H1 (cell line): Measurements from ENCODE around the gene PIGU. TPM values are rescaled to one million over a fixed set of nuclear protein-coding genes. Genes with fewer than 3 reads are reported as not detected.

Experiments
- CTCF ChIA-PET: fragments of 300-600 bp; sonication (Branson Sonifier 250); formaldehyde crosslinking; loops from one replicate; lab custom pipeline; 2021; ENCODE audit not compliant: partially characterized antibody; lab: Charles Lee
- POLR2A ChIA-PET: fragments of 300-600 bp; sonication (Branson Sonifier 250); formaldehyde crosslinking; loops from one replicate; lab custom pipeline; 2021; ENCODE audit warnings: inconsistent platforms; ENCODE audit not compliant: partially characterized antibody; lab: Charles Lee
- DNase-seq, 2 experiments: peaks; one replicate each; pipeline versions ENCODE4 v3.0.0 to v3.0.0-alpha.2; 2010 to 2022; ENCODE audit warnings: low spot score in 2 of 2, low read depth in 1 of 2, mixed read lengths in 1 of 2
- FAIRE-seq: peaks from 2 replicates; lab custom pipeline; 2011; peaks lifted over from hg19 to GRCh38; lab: Jason Lieb, UNC
- H2AFZ ChIP-seq: 2 replicates; pipeline ENCODE4 v1.8.1; 2012; ENCODE audit warnings: low read length, inconsistent platforms
- H2AK5ac ChIP-seq: 2 replicates; pipeline ENCODE4 v1.6.1; 2013; ENCODE audit warnings: low read depth, low read length
- H2BK120ac ChIP-seq: replicated peaks from 2 replicates; pipeline ENCODE3; 2013; ENCODE audit warnings: low read depth, low read length, inconsistent platforms
- H2BK12ac ChIP-seq: 2 replicates; pipeline ENCODE4 v1.6.1; 2013; ENCODE audit warnings: low read depth, low read length
- H2BK15ac ChIP-seq: 2 replicates; pipeline ENCODE4 v1.6.1; 2013; ENCODE audit warnings: low read length
- H2BK20ac ChIP-seq: 2 replicates; pipeline ENCODE4 v1.6.1; 2013; ENCODE audit warnings: low read length
- H2BK5ac ChIP-seq: 2 replicates; pipeline ENCODE4 v1.6.1; 2013; ENCODE audit warnings: low read depth, low read length
- H3K14ac ChIP-seq: 2 replicates; pipeline ENCODE4 v1.6.1; 2013; ENCODE audit warnings: inconsistent platforms; ENCODE audit not compliant: insufficient read length
- H3K18ac ChIP-seq: 2 replicates; pipeline ENCODE4 v1.6.1; 2013; ENCODE audit warnings: low read length; ENCODE audit errors: extremely low read depth
- H3K23ac ChIP-seq: 2 replicates; pipeline ENCODE4 v1.6.1; 2013; ENCODE audit warnings: inconsistent platforms; ENCODE audit not compliant: insufficient read length
- H3K23me2 ChIP-seq: 2 replicates; pipeline ENCODE4 v1.6.1; 2013; ENCODE audit warnings: low read depth, low read length
- H3K27ac ChIP-seq: 2 replicates; pipeline ENCODE4 v1.6.1; 2011; ENCODE audit warnings: low read depth, low read length, inconsistent platforms
- H3K27me3 ChIP-seq, 4 experiments: replicated peaks in 1 of 4; 1 replicate in 1 of 4; 2 replicates in 3 of 4; pipeline versions ENCODE4 v1.6.1 to v1.8.1; 2011 to 2013; ENCODE audit warnings: low read length in 3 of 4, mild to moderate bottlenecking in 3 of 4, inconsistent platforms in 2 of 4, mixed read lengths in 2 of 4, moderate library complexity in 1 of 4; ENCODE audit not compliant: control insufficient read depth in 3 of 4, insufficient read depth in 3 of 4; ENCODE audit errors: extremely low read depth in 1 of 4
- H3K36me3 ChIP-seq, 4 experiments: 2 replicates each; pipeline versions ENCODE4 v1.6.1 to v1.8.1; 2011 to 2013; ENCODE audit warnings: mild to moderate bottlenecking in 4 of 4, low read length in 3 of 4, moderate library complexity in 2 of 4, control low read depth in 1 of 4, inconsistent platforms in 1 of 4; ENCODE audit not compliant: insufficient read depth in 4 of 4, control insufficient read depth in 2 of 4
- H3K4ac ChIP-seq: replicated peaks from 2 replicates; pipeline ENCODE3; 2013; ENCODE audit warnings: low read length, low read depth, mixed read lengths, inconsistent platforms; ENCODE audit not compliant: insufficient read length
- H3K4me1 ChIP-seq, 4 experiments: replicated peaks in 1 of 4; 1 replicate in 1 of 4; 2 replicates in 3 of 4; pipeline versions ENCODE4 v1.6.1 to v1.8.1; 2011 to 2013; ENCODE audit warnings: low read length in 3 of 4, inconsistent platforms in 2 of 4, mixed read lengths in 1 of 4; ENCODE audit not compliant: insufficient read depth in 4 of 4, control insufficient read depth in 3 of 4
- H3K4me2 ChIP-seq, 2 experiments: 2 replicates each; pipeline versions ENCODE4 v1.6.1 to v1.8.1; 2011 to 2013; ENCODE audit warnings: low read depth in 2 of 2, low read length in 2 of 2, control low read depth in 1 of 2, inconsistent platforms in 1 of 2, mild to moderate bottlenecking in 1 of 2; ENCODE audit not compliant: insufficient read depth in 1 of 2
- H3K4me3 ChIP-seq, 4 experiments: fragments of 200-600, 300-600 bp in 1 of 4; sonication (generic), shearing (Covaris generic), sonication (Bioruptor Twin) in 1 of 4; 2 replicates each; pipeline versions ENCODE4 v1.5.1 to v1.8.1; 2011 to 2016; ENCODE audit warnings: low read length in 4 of 4, low read depth in 3 of 4, control low read depth in 2 of 4, inconsistent platforms in 2 of 4, mild to moderate bottlenecking in 2 of 4, mixed read lengths in 1 of 4, moderate library complexity in 1 of 4; ENCODE audit not compliant: insufficient read depth in 2 of 4; ENCODE audit errors: extremely low read depth in 1 of 4
- H3K56ac ChIP-seq: replicated peaks from 2 replicates; pipeline ENCODE3; 2013; ENCODE audit warnings: low read depth, mild to moderate bottlenecking, mixed read lengths, low read length, inconsistent platforms; ENCODE audit not compliant: insufficient read length
- H3K79me1 ChIP-seq: 2 replicates; pipeline ENCODE4 v1.6.1; 2013; ENCODE audit warnings: low read depth, low read length, control low read depth
- H3K79me2 ChIP-seq, 2 experiments: 2 replicates each; pipeline versions ENCODE4 v1.6.1 to v1.8.1; 2012 to 2013; ENCODE audit warnings: low read length in 2 of 2, mild to moderate bottlenecking in 2 of 2, inconsistent platforms in 1 of 2; ENCODE audit not compliant: insufficient read depth in 2 of 2, control insufficient read depth in 1 of 2
- H3K9ac ChIP-seq, 4 experiments: replicated peaks in 1 of 4; 1 replicate in 1 of 4; 2 replicates in 3 of 4; pipeline versions ENCODE4 v1.6.1 to v1.8.1; 2011 to 2013; ENCODE audit warnings: low read depth in 3 of 4, low read length in 3 of 4, control low read depth in 2 of 4, mild to moderate bottlenecking in 2 of 4, moderate library complexity in 2 of 4, inconsistent platforms in 1 of 4; ENCODE audit errors: extremely low read depth in 1 of 4
- H3K9me3 ChIP-seq, 2 experiments: 2 replicates each; pipeline versions ENCODE4 v1.6.1 to v1.8.1; 2012 to 2013; ENCODE audit warnings: mild to moderate bottlenecking in 2 of 2, moderate library complexity in 2 of 2, control low read depth in 1 of 2, inconsistent platforms in 1 of 2, low read depth in 1 of 2, low read length in 1 of 2, mixed read lengths in 1 of 2; ENCODE audit not compliant: insufficient read depth in 2 of 2
- H4K20me1 ChIP-seq, 2 experiments: replicated peaks in 1 of 2; 2 replicates each; pipeline versions ENCODE3 to v1.8.1; 2011 to 2013; ENCODE audit warnings: inconsistent platforms in 2 of 2, low read length in 2 of 2, mild to moderate bottlenecking in 1 of 2; ENCODE audit not compliant: insufficient read depth in 2 of 2, control insufficient read depth in 1 of 2
- H4K5ac ChIP-seq: 2 replicates; pipeline ENCODE4 v1.6.1; 2013; ENCODE audit warnings: low read length, low read depth, mixed read lengths, inconsistent platforms; ENCODE audit not compliant: insufficient read length
- H4K8ac ChIP-seq: 2 replicates; pipeline ENCODE4 v1.8.0; 2013; ENCODE audit warnings: mild to moderate bottlenecking, moderate library complexity, low read length, inconsistent platforms; ENCODE audit not compliant: insufficient read depth; ENCODE audit errors: extremely low read depth
- H4K91ac ChIP-seq: replicated peaks from 2 replicates; pipeline ENCODE3; 2013; ENCODE audit warnings: low read length, mixed read lengths, inconsistent platforms; ENCODE audit not compliant: insufficient read length
- ASH2L ChIP-seq: fragments of 200-600, 300-600 bp; sonication (generic); IDR thresholded peaks from one replicate; pipeline ENCODE4 v1.7.1; 2017; ENCODE audit warnings: low read length
- ATF2 ChIP-seq: IDR thresholded peaks from 2 replicates; pipeline ENCODE4 v1.6.1; 2012; ENCODE audit warnings: low read length, inconsistent platforms
- BRCA1 ChIP-seq: IDR thresholded peaks from 2 replicates; pipeline ENCODE4 v1.6.1; 2012; ENCODE audit warnings: low read depth, low read length, improper control_type of control experiment
- CTCF ChIP-seq, 3 experiments: IDR thresholded peaks; 1 replicate in 2 of 3; 2 replicates in 1 of 3; pipeline versions ENCODE4 v1.5.1 to v1.6.1; 2011; ENCODE audit warnings: low read length in 3 of 3, mild to moderate bottlenecking in 3 of 3, inconsistent platforms in 2 of 3, low read depth in 1 of 3, moderate library complexity in 1 of 3; ENCODE audit not compliant: insufficient read depth in 1 of 3; ENCODE audit errors: control extremely low read depth in 1 of 3
- JUN ChIP-seq: IDR thresholded peaks from 2 replicates; pipeline ENCODE4 v1.6.1; 2011; ENCODE audit warnings: low read depth, mild to moderate bottlenecking, improper control_type of control experiment, low read length
- MAX ChIP-seq: IDR thresholded peaks from 2 replicates; pipeline ENCODE4 v1.6.1; 2012; ENCODE audit warnings: inconsistent platforms
- SP1 ChIP-seq: IDR thresholded peaks from 2 replicates; pipeline ENCODE4 v1.6.1; 2011; ENCODE audit warnings: low read depth, low read length
- SP2 ChIP-seq: IDR thresholded peaks from 2 replicates; pipeline ENCODE4 v1.6.1; 2012; ENCODE audit warnings: mild to moderate bottlenecking, low read length, inconsistent platforms
- SP4 ChIP-seq: IDR thresholded peaks from 2 replicates; pipeline ENCODE4 v1.6.1; 2012; ENCODE audit warnings: low read length, inconsistent platforms
- WGBS, 2 experiments: shearing (Covaris generic) in 1 of 2; methylation state at CpG; one replicate each; pipeline versions ENCODE4 v1.1.6 to v1.1.7; 2013 to 2015; ENCODE audit warnings: low lambda C conversion rate in 2 of 2, mixed read lengths in 2 of 2, inconsistent platforms in 1 of 2, low coverage in 1 of 2, missing lambda C conversion rate in 1 of 2; ENCODE audit not compliant: insufficient replicate concordance in 2 of 2, insufficient coverage in 1 of 2, insufficient read length in 1 of 2; ENCODE audit errors: extremely low coverage in 1 of 2, missing lambda C conversion rate in 1 of 2; 5-methylcytosine and 5-hydroxymethylcytosine counted together
- polyA plus RNA-seq, 7 experiments: library from polyadenylated mRNA; depleted of rRNA in 3 of 7; stranded (reverse) in 5 of 7; unstranded in 2 of 7; fragments of >200 nt in 5 of 7; fragments of 200-250 nt in 2 of 7; gene quantifications; 1 replicate in 5 of 7; 2 replicates in 1 of 7; 4 replicates in 1 of 7; pipeline versions ENCODE4 v1.2.1 to v1.2.3, GENCODE V29; 2011 to 2013; ENCODE audit warnings: missing spikeins in 2 of 7, mixed read lengths in 2 of 7
- total RNA-seq: library from RNA; stranded (reverse); fragmentation: NEBNext Ultra II Directional; extraction: Animal tissue kit (Norgen Biotek cat#: 25700); gene quantifications from 2 replicates; pipeline ENCODE4 v1.2.1, GENCODE V29; 2021

PIGU gene
- total and polyA plus RNA-seq, 2 of the 8 experiments (the other 6 are each of a cell fraction or from before 2014, with no cell fraction given), result 28.3 to 117 TPM

- Histone ChIP-seq H3K4me2 (peak overlapping the region; percentile 77 to 81), H4K8ac (no peak overlapping the region; the same call in 1 of the 2 replicates), H3K23me2 (peaks cover 10% of the 10 kb centered on the region), H3K4ac (peak overlapping the region; percentile 21), H3K9ac (peak overlapping the region in 3 of 4 experiments; percentile 31 to 86 (median 77); a peak in 3 of 7 replicates), H2BK15ac (no peak overlapping the region), H3K79me2 (peaks cover 0 to 53% of the 10 kb centered on the region in 2 experiments; a peak in 3 of 4 replicates), H3K4me3 (peak overlapping the region; percentile 77 to 87 (median 82)), H4K91ac (no peak overlapping the region), H3K36me3 (no peaks in the 10 kb centered on the region; a peak in 1 of 8 replicates), H3K23ac (no peak overlapping the region), H3K14ac (no peak overlapping the region), H2AK5ac (no peak overlapping the region), H4K20me1 (peaks cover 6 to 9% of the 10 kb centered on the region in 2 experiments), H3K4me1 (peaks cover 0 to 3% (median 3%) of the 10 kb centered on the region in 4 experiments; a peak in 3 of 7 replicates), H2BK120ac (no peak overlapping the region), H3K27ac (no peak overlapping the region), H3K56ac (no peak overlapping the region), H3K79me1 (no peaks in the 10 kb centered on the region), H3K27me3 (no peaks in the 10 kb centered on the region), H2BK5ac (no peak overlapping the region), H2BK20ac (no peak overlapping the region), H2BK12ac (no peak overlapping the region), H3K18ac (no peak overlapping the region; the same call in 1 of the 2 replicates), H3K9me3 (no peaks in the 10 kb centered on the region), H2AFZ (no peak overlapping the region), H4K5ac (no peak overlapping the region)
- no peak for DNase-seq
- ChIA-PET POLR2A (interaction anchor here (0.7 to 3.3 kb wide), 11 partner anchors 12 to 405 kb away, joined by 3 to 15 read pairs (median 4); partner anchors contain the start of genes AHCY, EIF2S2, ITCH and TP53INP2), CTCF (interaction anchor here (1.0 to 4.7 kb wide), 4 partner anchors 19 to 262 kb away, joined by 3 to 25 read pairs (median 10); no protein-coding TSS in a partner anchor)
- FAIRE-seq, result no peak
- 24% methylated on average over 3 of the region's 3 CpGs; no CpG with 5 or more reads in 1 of the 2 experiments for WGBS, 2 experiments
- no peak for TF ChIP-seq MAX
- TF ChIP-seq CTCF (IDR thresholded peaks at IDR 0.05; ENCODE audit: control extremely low read depth in 1 of 3, insufficient read depth in 1 of 3, low read depth in 1 of 3, low read length in 3 of 3), result no peak
- TF ChIP-seq ATF2, result no peak
- no peak for TF ChIP-seq SP2
- no peak for TF ChIP-seq JUN
- TF ChIP-seq SP1, result no peak
- TF ChIP-seq SP4, result no peak
- no peak for TF ChIP-seq ASH2L
- TF ChIP-seq BRCA1, result no peak
Measured at GRCh38 chr20:34517114-34517505, 159.8 kb downstream of the PIGU start.
